Gastrocnemius medialis (tissue), 4 donors: ENCODE results near the gene RNF123. TPM values are rescaled to one million over a fixed set of nuclear protein-coding genes. Genes with fewer than 3 reads are reported as not detected.

ENCODE experiments used
- ATAC-seq, 2 donors: fragments of 150-250 bp; one replicate each; pipeline ENCODE4 v1.9.1; 2016
- DNase-seq, 2 donors: peaks; one replicate each; pipeline ENCODE4 v3.0.0-alpha.2; 2019
- H3K27ac ChIP-seq, 4 donors: fragments of 200-600 bp; sonication (generic); 1 replicate in 1 of 4; 2 replicates in 3 of 4; pipeline ENCODE4 v1.5.1; 2016 to 2018; ENCODE audit warnings: mild to moderate bottlenecking in 2 of 4, moderate library complexity in 1 of 4
- H3K27me3 ChIP-seq, 3 donors: fragments of 200-600 bp; sonication (generic) in 2 of 3; 1 replicate in 1 of 3; 2 replicates in 2 of 3; pipeline versions ENCODE4 v1.5.1 to v1.6.0; 2016 to 2019; ENCODE audit warnings: mild to moderate bottlenecking in 1 of 3, moderate library complexity in 1 of 3
- H3K36me3 ChIP-seq, 2 donors: fragments of 200-600 bp; sonication (generic) in 1 of 2; one replicate each; pipeline ENCODE4 v1.5.1; 2017 to 2018
- H3K4me1 ChIP-seq, 2 donors: fragments of 200-600 bp; sonication (generic) in 1 of 2; one replicate each; pipeline ENCODE4 v1.5.1; 2016 to 2017; ENCODE audit warnings: mild to moderate bottlenecking in 2 of 2
- H3K4me3 ChIP-seq, 4 donors: fragments of 200-600 bp; sonication (generic) in 3 of 4; 1 replicate in 1 of 4; 2 replicates in 3 of 4; pipeline ENCODE4 v1.5.1; 2016 to 2019; ENCODE audit warnings: mild to moderate bottlenecking in 2 of 4
- H3K9me3 ChIP-seq, 3 donors: fragments of 200-600 bp; sonication (generic) in 2 of 3; 1 replicate in 1 of 3; 2 replicates in 2 of 3; pipeline ENCODE4 v1.5.1; 2016 to 2019
- CTCF ChIP-seq, 5 experiments: fragments of 450-650 bp in 3 of 5; fragments of 200-600 bp in 2 of 5; sonication (generic) in 2 of 5; IDR thresholded peaks in 4 of 5; conservative IDR thresholded peaks in 1 of 5; 1 replicate in 4 of 5; 2 replicates in 1 of 5; pipeline ENCODE4 v1.5.1; 2016 to 2019; ENCODE audit warnings: antibody characterized with exemption in 5 of 5, mild to moderate bottlenecking in 3 of 5, moderate library complexity in 3 of 5
- POLR2A ChIP-seq, 2 donors: fragments of 450-650 bp; IDR thresholded peaks; one replicate each; pipeline ENCODE4 v1.6.1; 2017; ENCODE audit warnings: antibody characterized with exemption in 2 of 2, mild to moderate bottlenecking in 2 of 2, moderate library complexity in 2 of 2
- in situ Hi-C, 4 donors: fragments of 200-750 bp; cut with MboI; loops; one replicate each; pipeline versions ENCODE4 v1.15.0 to v1.8.0; 2017; ENCODE audit warnings: low sequenced_read_pairs in 4 of 4
- intact Hi-C: fragments of 100-400 bp; cut with DNase I; formaldehyde crosslinking; loops from one replicate; pipeline ENCODE4 v1.15.1; 2023; ENCODE audit warnings: low total_unique reads
- total RNA-seq, 4 donors: library from RNA; depleted of rRNA; stranded (reverse); fragments of >200 nt; gene quantifications; one replicate each; pipeline versions ENCODE4 v1.1.0 to v1.2.3, GENCODE V29; 2016

RNF123 gene
- total RNA-seq, 4 donors from 2014 or later = 82.8 to 132 (median 128) TPM

- H3K36me3 ChIP-seq = peaks cover 0 to 34% of the 10 kb centered on the region in 2 donors
- intact Hi-C loops = loop anchor here (1.0 to 5.0 kb wide), 6 partner anchors 15 to 652 kb away; partner anchors contain the start of genes DAG1, MST1, NDUFAF3 and QRICH1
These were observed 15.5 kb upstream of the RNF123 start, which contains the start of gene APEH for GRCh38 chr3:49673715-49674496. Gene APEH (plus strand): TSS chr3:49674351. CDS start chr3:49674402, 51 bp downstream.

GRCh38 chr3:49674497-49674983 is 14.8 kb upstream of the RNF123 start:
- Histone ChIP-seq H3K27ac (peak overlapping the region; percentile 91 to 96 (median 94)), H3K4me1 (peaks cover 16 to 17% of the 10 kb centered on the region in 2 donors), H3K4me3 (peak overlapping the region; percentile 80 to 98 (median 92)), H3K27me3 (no peaks in the 10 kb centered on the region), H3K36me3 (peaks cover 0 to 41% of the 10 kb centered on the region in 2 donors), H3K9me3 (no peaks in the 10 kb centered on the region)
- DNase-seq = no peak
- in situ Hi-C loops = loop anchor here (5.0 to 10.0 kb wide), 2 partner anchors 137 to 140 kb away; no protein-coding TSS in a partner anchor
- no peak for TF ChIP-seq POLR2A (IDR thresholded peaks at IDR 0.05)
- peak in 1 of 5 experiments; percentile 19 for TF ChIP-seq CTCF (IDR thresholded peaks at IDR 0.05 in 4 of 5, conservative IDR thresholded peaks at IDR 0.05 in 1 of 5)
- intact Hi-C loops = loop anchor here (2.0 to 5.0 kb wide), 4 partner anchors 14 to 652 kb away; partner anchors contain the start of genes DAG1, MST1, NDUFAF3 and QRICH1
- peak; percentile 6 to 26 for ATAC-seq

More at GRCh38 chr3:49673715-49674496, 15.5 kb upstream of the RNF123 start, which contains the start of gene APEH:
- Histone ChIP-seq H3K4me3 (peak within 1 kb of the TSS; percentile 80 to 98 (median 92)), H3K9me3 (no peaks in the 10 kb centered on the region), H3K27me3 (no peaks in the 10 kb centered on the region), H3K27ac (peak within 1 kb of the TSS; percentile 91 to 96 (median 94)), H3K4me1 (peaks cover 16 to 17% of the 10 kb centered on the region in 2 donors)
- in situ Hi-C loops = loop anchor here (5.0 to 10.0 kb wide), 2 partner anchors 137 to 139 kb away; no protein-coding TSS in a partner anchor
- ATAC-seq (peak; percentile 86 to 88), DNase-seq (peak; percentile 93 to 98)
- TF ChIP-seq POLR2A (IDR thresholded peaks at IDR 0.05) = peak; percentile 75 to 82
- TF ChIP-seq CTCF (IDR thresholded peaks at IDR 0.05 in 4 of 5, conservative IDR thresholded peaks at IDR 0.05 in 1 of 5) = peak in 1 of 5 experiments; percentile 10

- intact Hi-C loops = loop anchor here (2.0 kb wide), 1 partner anchor 13 kb away; the partner anchor contains the start of genes MST1 and RNF123
These were observed 13.4 kb upstream of the RNF123 start for GRCh38 chr3:49675912-49676311.

More at GRCh38 chr3:49675912-49676311, 13.4 kb upstream of the RNF123 start:
- peaks cover 0 to 54% of the 10 kb centered on the region in 2 donors for H3K36me3 ChIP-seq
- ATAC-seq (no peak), DNase-seq (no peak)
- H3K27me3 ChIP-seq = no peaks in the 10 kb centered on the region
- in situ Hi-C loops = loop anchor here in 3 of 4 donors (10.0 kb wide), 1 partner anchor 141 kb away; no protein-coding TSS in a partner anchor
- H3K4me3 ChIP-seq = no peak overlapping the region
- no peak for TF ChIP-seq POLR2A (IDR thresholded peaks at IDR 0.05)
- TF ChIP-seq CTCF (IDR thresholded peaks at IDR 0.05 in 4 of 5, conservative IDR thresholded peaks at IDR 0.05 in 1 of 5) = no peak
- H3K27ac ChIP-seq = no peak overlapping the region
- peaks cover 16 to 17% of the 10 kb centered on the region in 2 donors for H3K4me1 ChIP-seq
- H3K9me3 ChIP-seq = no peaks in the 10 kb centered on the region
